Hepatocyte (in vitro differentiated cells): ENCODE data around the gene UBE2Q1. TPM values are rescaled to one million over a fixed set of nuclear protein-coding genes. Genes with fewer than 3 reads are reported as not detected.

Experiments used
- DNase-seq: peaks from one replicate; pipeline ENCODE4 v3.0.0-alpha.2; 2016; ENCODE audit warnings: low spot score
- H2AFZ ChIP-seq: fragments of 200-600 bp; sonication (generic); 2 replicates; pipeline ENCODE4 v1.6.0; 2016; ENCODE audit warnings: antibody characterized with exemption, mild to moderate bottlenecking
- H3K27ac ChIP-seq: fragments of 200-600 bp; sonication (generic); 2 replicates; pipeline ENCODE4 v1.5.1; 2016; ENCODE audit warnings: mild to moderate bottlenecking
- H3K27me3 ChIP-seq: fragments of 200-600 bp; sonication (generic); 2 replicates; pipeline ENCODE4 v1.6.1; 2016
- H3K36me3 ChIP-seq: fragments of 200-600 bp; sonication (generic); replicated peaks from 2 replicates; pipeline ENCODE4 v1.5.1; 2016; ENCODE audit warnings: low read depth; ENCODE audit not compliant: insufficient read depth
- H3K4me1 ChIP-seq: fragments of 200-600 bp; sonication (generic); 2 replicates; pipeline ENCODE4 v1.5.1; 2016; ENCODE audit warnings: mild to moderate bottlenecking, moderate library complexity; ENCODE audit not compliant: insufficient read depth
- H3K4me2 ChIP-seq: fragments of 200-600 bp; sonication (generic); 2 replicates; pipeline ENCODE4 v1.6.0; 2016
- H3K4me3 ChIP-seq: fragments of 200-600 bp; sonication (generic); 2 replicates; pipeline ENCODE4 v1.5.1; 2016; ENCODE audit warnings: mild to moderate bottlenecking
- H3K79me2 ChIP-seq: fragments of 200-600 bp; sonication (generic); 2 replicates; pipeline ENCODE4 v1.6.0; 2017; ENCODE audit warnings: mild to moderate bottlenecking
- H3K9me2 ChIP-seq: fragments of 200-600 bp; sonication (generic); replicated peaks from 2 replicates; pipeline ENCODE4 v1.6.0; 2017; ENCODE audit warnings: mild to moderate bottlenecking; ENCODE audit not compliant: insufficient read depth
- H3K9me3 ChIP-seq: fragments of 200-600 bp; sonication (generic); 2 replicates; pipeline ENCODE4 v1.5.1; 2016; ENCODE audit warnings: low read depth, mild to moderate bottlenecking
- H4K20me1 ChIP-seq: fragments of 200-600 bp; sonication (generic); 2 replicates; pipeline ENCODE4 v1.6.0; 2016; ENCODE audit warnings: mild to moderate bottlenecking; ENCODE audit not compliant: insufficient read depth, poor library complexity, severe bottlenecking
- CTCF ChIP-seq: fragments of 200-600 bp; sonication (generic); IDR thresholded peaks from 2 replicates; pipeline ENCODE4 v1.5.1; 2016; ENCODE audit warnings: antibody characterized with exemption, mild to moderate bottlenecking; ENCODE audit not compliant: poor library complexity
- EZH2 ChIP-seq: fragments of 200-600 bp; sonication (generic); IDR thresholded peaks from 2 replicates; pipeline ENCODE4 v1.6.1; 2016; ENCODE audit warnings: antibody characterized with exemption, mild to moderate bottlenecking, borderline replicate concordance
- EZH2phosphoT487 ChIP-seq: fragments of 200-600 bp; sonication (generic); IDR thresholded peaks from one replicate; pipeline ENCODE4 v1.6.1; 2018; ENCODE audit warnings: antibody characterized with exemption, mild to moderate bottlenecking, low read depth, moderate library complexity; ENCODE audit not compliant: unreplicated experiment, severe bottlenecking
- WGBS: methylation state at CpG from one replicate; pipeline ENCODE4 v1.1.6; 2016; ENCODE audit warnings: low lambda C conversion rate; ENCODE audit errors: missing lambda C conversion rate; 5-methylcytosine and 5-hydroxymethylcytosine counted together
- polyA plus RNA-seq: library from polyadenylated mRNA; unstranded; fragments of >200 nt; fragmentation: Nextera tagmentation; extraction: Ambion mirVana; gene quantifications from 2 replicates; pipeline ENCODE4 v1.2.1, GENCODE V29; 2016
- total RNA-seq: library from RNA; depleted of rRNA; stranded (reverse); fragments of >200 nt; gene quantifications from 2 replicates; pipeline ENCODE4 v1.2.3, GENCODE V29; 2014

Gene UBE2Q1
- total and polyA plus RNA-seq, 2 experiments from 2014 or later: 46.9 to 60.3 TPM

- Histone ChIP-seq H3K9me2 (no peaks in the 10 kb centered on the region), H3K4me1 (no peaks in the 10 kb centered on the region), H3K27ac (no peak overlapping the region), H3K9me3 (no peaks in the 10 kb centered on the region), H3K4me3 (no peak overlapping the region), H3K4me2 (no peak overlapping the region), H2AFZ (no peak overlapping the region), H3K36me3 (no peaks in the 10 kb centered on the region), H3K27me3 (peaks cover 9% of the 10 kb centered on the region), H4K20me1 (no peaks in the 10 kb centered on the region), H3K79me2 (no peaks in the 10 kb centered on the region)
- TF ChIP-seq CTCF (no peak), EZH2 (no peak), EZH2phosphoT487 (no peak)
- DNase-seq: no peak
- WGBS: 42% methylated on average over 5 of the region's 6 CpGs
These were observed 17.2 kb downstream of the UBE2Q1 start for GRCh38 chr1:154541231-154541630.

- no peak for TF ChIP-seq CTCF
- no peak for TF ChIP-seq EZH2
- TF ChIP-seq EZH2phosphoT487: no peak
- Histone ChIP-seq H3K4me2 (no peak overlapping the region), H3K27ac (no peak overlapping the region), H3K4me1 (no peaks in the 10 kb centered on the region), H3K79me2 (no peaks in the 10 kb centered on the region), H3K4me3 (no peak overlapping the region), H2AFZ (no peak overlapping the region), H3K27me3 (peaks cover 9% of the 10 kb centered on the region), H4K20me1 (no peaks in the 10 kb centered on the region), H3K9me2 (no peaks in the 10 kb centered on the region), H3K9me3 (no peaks in the 10 kb centered on the region), H3K36me3 (no peaks in the 10 kb centered on the region)
- 74% methylated on average over 9 of the region's 9 CpGs for WGBS
- DNase-seq: no peak
These were observed 18.7 kb downstream of the UBE2Q1 start for GRCh38 chr1:154539486-154540483.

- 77% methylated on average over 7 of the region's 7 CpGs for WGBS
- Histone ChIP-seq H3K27ac (no peak overlapping the region), H3K4me3 (no peak overlapping the region), H4K20me1 (no peaks in the 10 kb centered on the region), H2AFZ (no peak overlapping the region), H3K4me1 (no peaks in the 10 kb centered on the region), H3K79me2 (no peaks in the 10 kb centered on the region), H3K27me3 (peaks cover 9% of the 10 kb centered on the region), H3K36me3 (no peaks in the 10 kb centered on the region), H3K9me3 (no peaks in the 10 kb centered on the region), H3K9me2 (no peaks in the 10 kb centered on the region), H3K4me2 (no peak overlapping the region)
- DNase-seq: no peak
- TF ChIP-seq EZH2phosphoT487 (no peak), CTCF (no peak), EZH2 (no peak)
These were observed 21.9 kb downstream of the UBE2Q1 start for GRCh38 chr1:154536570-154536969.
